Measurements from ENCODE around the gene NKAIN2.
"Not testable (repeated sequence)": the region's sequence is repeated elsewhere in the genome, so short reads cannot be mapped to it uniquely, and the experiment has no call there.

The NKAIN2 gene

DNA sequence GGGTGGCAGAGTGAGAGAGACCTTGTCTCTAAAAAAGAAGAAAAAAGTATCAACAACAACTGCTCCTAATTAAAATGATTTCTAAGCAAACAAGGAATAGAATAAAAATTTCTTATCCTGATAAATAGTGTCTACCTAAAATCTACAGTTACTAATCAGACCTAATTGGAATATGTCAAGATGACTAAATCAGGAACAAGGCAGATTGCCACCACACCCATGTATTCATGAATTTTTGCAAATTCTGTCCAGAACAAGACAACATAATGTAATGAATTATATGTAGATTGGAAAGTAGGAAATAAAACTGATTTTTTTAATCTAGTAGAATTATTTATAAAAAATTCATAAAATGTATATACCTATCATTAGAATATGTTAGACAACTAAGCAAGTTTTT lies 339.8 kb downstream of the NKAIN2 start:
- H3K4me1 Mint-ChIP-seq = no peaks in the 10 kb centered on the region
- no peaks in the 10 kb centered on the region for H3K36me3 Mint-ChIP-seq (ENCODE audit: low read depth)
- no peaks in the 10 kb centered on the region for H3K27me3 Mint-ChIP-seq
- H3K4me3 Mint-ChIP-seq = no peak overlapping the region
- H3K9me3 Mint-ChIP-seq = peaks cover 14% of the 10 kb centered on the region
- DNase-seq = no peak
- ATAC-seq = no peak
- H3K27ac Mint-ChIP-seq = no peak overlapping the region

DNA sequence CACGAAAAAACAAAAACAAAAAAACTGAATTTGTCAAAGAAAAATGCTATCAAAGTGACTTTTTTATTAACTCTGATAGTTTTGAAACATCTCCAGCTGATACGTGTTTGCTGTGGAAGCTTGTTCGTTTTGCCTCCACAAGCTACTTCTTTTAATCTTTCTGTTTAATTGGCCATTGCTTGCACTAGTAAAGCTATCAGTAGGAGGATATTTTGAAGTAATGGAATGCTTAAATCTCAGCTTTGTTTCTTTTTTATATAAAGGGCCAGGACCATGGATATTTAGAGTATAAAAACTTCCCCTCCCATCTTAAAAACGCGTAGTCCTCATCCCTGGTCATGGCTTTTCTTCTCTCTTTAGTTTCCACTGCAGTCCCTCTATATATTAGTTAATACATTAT lies 344.0 kb downstream of the NKAIN2 start:
- no peak overlapping the region for H3K27ac Mint-ChIP-seq
- H3K27me3 Mint-ChIP-seq = no peaks in the 10 kb centered on the region
- no peaks in the 10 kb centered on the region for H3K36me3 Mint-ChIP-seq (ENCODE audit: low read depth)
- DNase-seq = no peak
- no peaks in the 10 kb centered on the region for H3K4me1 Mint-ChIP-seq
- peaks cover 4% of the 10 kb centered on the region for H3K9me3 Mint-ChIP-seq
- H3K4me3 Mint-ChIP-seq = no peak overlapping the region
- ATAC-seq = no peak

DNA sequence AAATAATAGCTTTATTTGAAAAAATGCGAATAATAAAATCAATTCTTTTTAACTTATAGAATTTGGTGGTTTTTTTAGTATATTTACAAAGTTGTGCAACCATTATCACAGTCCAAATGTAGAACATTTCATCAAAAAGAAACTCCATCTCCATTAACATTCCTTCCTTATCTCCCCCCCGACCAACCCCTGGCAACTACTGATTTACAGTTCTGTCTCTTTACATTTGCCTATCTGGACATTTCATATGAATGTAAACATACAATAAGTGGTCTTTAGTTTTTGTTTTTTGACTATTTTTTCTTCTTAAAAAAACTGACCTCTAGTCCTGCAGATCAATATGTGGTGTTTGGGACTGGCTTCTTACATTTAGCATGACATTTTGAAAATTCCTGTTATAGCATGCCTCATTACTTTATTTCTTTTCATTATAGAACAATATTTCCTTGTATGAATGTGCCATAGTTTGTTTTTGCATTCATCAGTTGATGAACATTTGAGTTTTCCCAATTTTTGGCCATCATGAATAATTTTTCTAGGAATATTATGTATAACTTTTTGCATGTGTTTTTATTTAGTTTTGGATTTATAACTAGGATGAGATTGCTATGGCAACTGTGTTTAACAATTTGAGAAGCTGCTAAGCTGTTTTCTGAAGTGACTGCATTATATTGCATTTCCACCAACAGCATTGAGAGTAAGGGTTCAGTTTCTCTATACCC lies 344.7 kb downstream of the NKAIN2 start:
- Mint-ChIP-seq H3K36me3 (ENCODE audit: low read depth) (no peaks in the 10 kb centered on the region), H3K9me3 (peaks cover 4% of the 10 kb centered on the region), H3K4me1 (no peaks in the 10 kb centered on the region), H3K4me3 (no peak overlapping the region), H3K27me3 (no peaks in the 10 kb centered on the region), H3K27ac (no peak overlapping the region)
- DNase-seq (no peak), ATAC-seq (no peak)

DNA sequence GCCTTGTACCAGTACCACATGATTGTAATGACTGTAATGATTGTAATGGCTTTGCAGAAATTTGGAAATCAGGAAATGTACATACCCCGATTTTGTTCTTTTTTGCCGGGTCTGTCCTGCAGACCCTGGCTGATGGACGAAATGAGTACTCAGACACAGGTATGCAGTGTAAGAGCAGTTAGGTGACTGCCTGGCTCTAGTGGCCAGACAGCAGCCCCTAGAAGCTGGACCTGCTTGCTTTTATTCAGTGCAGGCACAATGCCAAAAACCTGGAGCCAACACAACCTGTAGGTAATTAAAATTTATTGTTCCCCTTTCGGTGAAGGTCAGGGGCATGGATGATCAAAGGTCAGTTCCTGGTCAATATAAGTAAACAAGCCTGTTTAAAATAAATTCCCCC lies 346.0 kb downstream of the NKAIN2 start:
- no peaks in the 10 kb centered on the region for H3K4me1 Mint-ChIP-seq
- no peak for ATAC-seq
- H3K9me3 Mint-ChIP-seq = peaks cover 4% of the 10 kb centered on the region

DNA sequence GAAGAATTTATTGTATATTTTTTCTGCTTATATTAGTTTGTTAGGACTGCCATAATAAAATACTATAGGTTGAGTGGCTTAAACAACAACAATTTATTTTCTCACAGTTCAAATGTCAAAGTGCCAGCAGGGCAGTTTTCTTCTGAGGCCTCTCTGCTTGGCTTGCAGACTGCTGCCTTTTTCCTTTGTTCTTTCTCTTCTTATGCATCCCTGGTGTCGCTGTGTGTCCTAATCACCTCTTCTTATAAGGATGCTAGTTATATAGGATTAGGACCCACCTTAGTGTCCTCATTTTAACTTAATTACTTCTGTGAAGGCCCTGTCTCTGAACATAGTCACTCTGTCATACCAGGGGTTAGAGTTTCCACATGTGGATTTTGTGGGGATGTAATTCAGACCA lies 354.4 kb downstream of the NKAIN2 start:
- Mint-ChIP-seq H3K27ac (no peak overlapping the region), H3K36me3 (ENCODE audit: low read depth) (no peaks in the 10 kb centered on the region), H3K27me3 (no peaks in the 10 kb centered on the region), H3K9me3 (no peaks in the 10 kb centered on the region), H3K4me3 (no peak overlapping the region), H3K4me1 (no peaks in the 10 kb centered on the region)
- DNase-seq (no peak), ATAC-seq (no peak)

More for the DNA sequence above, 346.0 kb downstream of the NKAIN2 start:
- Mint-ChIP-seq H3K27me3 (no peaks in the 10 kb centered on the region), H3K27ac (no peak overlapping the region), H3K36me3 (ENCODE audit: low read depth) (no peaks in the 10 kb centered on the region), H3K4me3 (no peak overlapping the region)
- no peak for DNase-seq

DNA sequence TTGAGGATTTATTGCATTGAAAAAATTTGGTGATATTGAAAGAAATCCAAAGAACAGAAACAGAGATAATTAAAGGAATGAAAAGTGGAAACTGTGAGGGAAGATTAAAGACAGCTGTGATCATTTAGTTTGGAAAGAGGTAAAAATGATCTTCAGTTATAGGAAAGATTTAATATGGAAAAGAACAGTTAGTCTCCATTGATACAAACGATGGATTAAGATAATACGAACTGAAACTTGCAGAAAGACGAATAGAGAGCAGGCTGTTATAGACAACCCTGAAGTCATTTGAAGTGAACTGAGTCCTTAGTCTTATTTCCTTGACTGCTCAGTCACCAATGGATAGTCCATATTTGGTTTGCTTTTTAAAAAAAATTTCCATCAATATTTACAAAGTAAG lies 360.0 kb downstream of the NKAIN2 start:
- ATAC-seq = no peak
- no peaks in the 10 kb centered on the region for H3K27me3 Mint-ChIP-seq
- no peaks in the 10 kb centered on the region for H3K36me3 Mint-ChIP-seq (ENCODE audit: low read depth)
- H3K27ac Mint-ChIP-seq = no peak overlapping the region
- H3K4me1 Mint-ChIP-seq = no peaks in the 10 kb centered on the region
- no peak overlapping the region for H3K4me3 Mint-ChIP-seq
- DNase-seq = no peak
- H3K9me3 Mint-ChIP-seq = no peaks in the 10 kb centered on the region

DNA sequence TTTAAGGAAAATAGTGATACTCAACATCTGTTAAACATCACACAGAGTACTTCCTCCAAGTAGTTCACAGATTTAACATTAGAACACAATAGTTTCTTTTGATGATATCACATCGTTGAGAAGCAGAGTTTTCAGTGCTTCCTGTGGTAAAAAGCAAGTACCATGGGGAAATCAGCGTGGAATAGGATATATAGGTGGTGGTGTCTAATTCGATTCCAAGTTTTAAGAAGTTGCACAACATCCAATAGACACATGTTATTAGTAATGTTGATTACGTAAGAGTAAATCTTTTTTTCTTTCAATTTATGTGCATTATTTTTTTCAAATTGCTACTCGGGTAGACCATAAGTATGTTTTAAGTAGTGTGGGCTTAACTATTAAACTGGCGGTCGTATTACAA lies 360.7 kb downstream of the NKAIN2 start:
- Mint-ChIP-seq H3K36me3 (ENCODE audit: low read depth) (no peaks in the 10 kb centered on the region), H3K27ac (no peak overlapping the region), H3K4me3 (no peak overlapping the region), H3K4me1 (no peaks in the 10 kb centered on the region), H3K27me3 (no peaks in the 10 kb centered on the region), H3K9me3 (no peaks in the 10 kb centered on the region)
- ATAC-seq (no peak), DNase-seq (no peak)

DNA sequence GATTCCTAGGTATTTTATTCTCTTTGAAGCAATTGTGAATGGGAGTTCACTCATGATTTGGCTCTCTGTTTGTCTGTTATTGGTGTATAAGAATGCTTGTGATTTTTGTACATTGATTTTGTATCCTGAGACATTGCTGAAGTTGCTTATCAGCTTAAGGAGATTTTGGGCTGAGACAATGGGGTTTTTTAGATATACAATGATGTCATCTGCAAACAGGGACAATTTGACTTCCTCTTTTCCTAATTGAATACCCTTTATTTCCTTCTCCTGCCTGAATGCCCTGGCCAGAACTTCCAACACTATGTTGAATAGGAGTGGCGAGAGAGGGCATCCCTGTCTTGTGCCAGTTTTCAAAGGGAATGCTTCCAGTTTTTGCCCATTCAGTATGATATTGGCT lies 363.6 kb downstream of the NKAIN2 start:
- not testable (repeated sequence) for H3K27ac Mint-ChIP-seq; DNase-seq; H3K9me3 Mint-ChIP-seq; H3K27me3 Mint-ChIP-seq; H3K36me3 Mint-ChIP-seq (ENCODE audit: low read depth); ATAC-seq; H3K4me3 Mint-ChIP-seq; H3K4me1 Mint-ChIP-seq

DNA sequence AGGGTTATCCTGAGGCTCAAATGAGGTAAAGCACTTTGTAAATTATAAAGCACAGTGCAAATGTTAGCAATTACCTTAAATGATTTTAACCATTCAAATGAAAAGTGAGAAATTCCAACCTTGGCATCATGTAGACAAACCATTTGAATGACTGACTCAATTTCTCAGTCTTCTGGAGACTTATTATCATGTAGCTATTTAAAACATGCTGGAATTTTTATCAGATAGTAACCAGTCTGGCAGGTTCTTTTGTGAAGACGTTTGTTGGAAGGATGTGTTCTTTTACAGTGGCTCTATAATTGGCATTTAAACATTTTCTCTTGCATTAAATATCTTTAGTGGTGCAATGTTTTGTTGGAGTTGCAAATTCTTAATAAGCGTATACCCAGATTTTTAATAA lies 386.6 kb downstream of the NKAIN2 start:
- no peaks in the 10 kb centered on the region for H3K36me3 Mint-ChIP-seq (ENCODE audit: low read depth)
- peaks cover 11% of the 10 kb centered on the region for H3K9me3 Mint-ChIP-seq
- no peaks in the 10 kb centered on the region for H3K4me1 Mint-ChIP-seq
- ATAC-seq = no peak
- DNase-seq = no peak
- H3K27me3 Mint-ChIP-seq = no peaks in the 10 kb centered on the region
- no peak overlapping the region for H3K4me3 Mint-ChIP-seq
- H3K27ac Mint-ChIP-seq = no peak overlapping the region

DNA sequence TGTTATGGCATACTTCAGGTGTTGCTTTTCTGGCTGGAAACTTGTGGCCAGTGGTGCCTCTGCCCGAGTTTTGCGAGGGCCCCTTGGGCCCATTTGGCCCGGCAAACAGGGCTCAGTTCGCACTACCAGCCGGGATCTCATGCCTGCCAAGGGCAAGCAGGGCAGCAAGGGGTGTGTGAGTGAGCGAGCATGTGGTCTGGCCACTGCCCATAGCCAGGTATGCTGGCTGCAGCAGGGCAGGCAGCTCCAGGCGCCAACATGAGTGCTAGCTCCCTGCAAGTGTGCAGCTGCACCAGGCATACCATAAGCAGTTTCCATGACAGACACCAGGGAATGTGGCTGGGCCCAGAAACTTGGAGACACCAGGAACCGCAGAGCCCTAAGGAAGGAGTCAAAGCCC lies 389.5 kb downstream of the NKAIN2 start:
- H3K9me3 Mint-ChIP-seq = peaks cover 7% of the 10 kb centered on the region
- no peak overlapping the region for H3K4me3 Mint-ChIP-seq
- no peaks in the 10 kb centered on the region for H3K4me1 Mint-ChIP-seq
- no peak for ATAC-seq
- H3K27ac Mint-ChIP-seq = no peak overlapping the region
- no peak for DNase-seq
- H3K27me3 Mint-ChIP-seq = no peaks in the 10 kb centered on the region
- no peaks in the 10 kb centered on the region for H3K36me3 Mint-ChIP-seq (ENCODE audit: low read depth)

DNA sequence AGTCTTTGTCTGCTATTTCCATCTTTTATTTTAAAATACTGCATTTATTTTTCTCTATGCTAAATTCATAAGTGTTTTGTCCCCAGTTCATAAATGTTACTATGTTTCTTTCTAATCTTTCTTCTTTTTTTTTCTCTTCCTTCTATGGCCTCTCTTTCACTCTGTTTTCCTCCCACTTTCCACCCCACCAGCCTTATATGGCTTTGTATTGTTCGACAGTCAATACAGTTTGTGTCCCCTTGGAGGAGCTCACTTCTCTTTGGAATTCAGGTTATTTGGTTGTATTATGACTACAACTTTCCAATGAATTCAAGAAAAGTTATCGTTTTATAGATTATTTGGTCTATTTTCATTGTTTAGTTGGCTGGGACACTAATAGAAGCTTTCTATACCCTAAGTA lies 393.5 kb downstream of the NKAIN2 start:
- Mint-ChIP-seq H3K4me3 (no peak overlapping the region), H3K27ac (no peak overlapping the region), H3K9me3 (peaks cover 7% of the 10 kb centered on the region), H3K27me3 (no peaks in the 10 kb centered on the region), H3K36me3 (ENCODE audit: low read depth) (no peaks in the 10 kb centered on the region), H3K4me1 (no peaks in the 10 kb centered on the region)
- DNase-seq (no peak), ATAC-seq (no peak)

DNA sequence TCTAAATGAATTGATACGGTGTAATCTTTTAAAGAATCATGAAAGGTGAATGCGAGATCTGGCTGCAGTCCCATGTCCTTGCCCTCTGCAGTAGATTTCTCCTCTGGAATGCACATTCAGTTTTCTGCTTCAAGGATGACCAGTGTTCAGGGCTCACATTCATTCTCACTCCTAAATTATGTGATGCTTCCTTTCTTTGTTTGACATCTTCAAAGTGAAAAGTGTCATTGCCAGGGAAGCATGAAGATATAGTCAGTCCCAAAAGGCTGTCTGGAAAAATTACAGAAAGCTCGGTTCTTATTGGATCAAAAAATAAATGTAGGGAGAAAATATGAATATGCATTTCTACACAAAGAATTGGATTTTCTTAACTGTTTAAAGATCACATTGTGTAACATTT lies 395.6 kb downstream of the NKAIN2 start:
- DNase-seq = no peak
- no peaks in the 10 kb centered on the region for H3K27me3 Mint-ChIP-seq
- peaks cover 4% of the 10 kb centered on the region for H3K9me3 Mint-ChIP-seq
- H3K27ac Mint-ChIP-seq = no peak overlapping the region
- no peak for ATAC-seq
- H3K4me1 Mint-ChIP-seq = no peaks in the 10 kb centered on the region
- H3K36me3 Mint-ChIP-seq (ENCODE audit: low read depth) = no peaks in the 10 kb centered on the region
- H3K4me3 Mint-ChIP-seq = no peak overlapping the region

DNA sequence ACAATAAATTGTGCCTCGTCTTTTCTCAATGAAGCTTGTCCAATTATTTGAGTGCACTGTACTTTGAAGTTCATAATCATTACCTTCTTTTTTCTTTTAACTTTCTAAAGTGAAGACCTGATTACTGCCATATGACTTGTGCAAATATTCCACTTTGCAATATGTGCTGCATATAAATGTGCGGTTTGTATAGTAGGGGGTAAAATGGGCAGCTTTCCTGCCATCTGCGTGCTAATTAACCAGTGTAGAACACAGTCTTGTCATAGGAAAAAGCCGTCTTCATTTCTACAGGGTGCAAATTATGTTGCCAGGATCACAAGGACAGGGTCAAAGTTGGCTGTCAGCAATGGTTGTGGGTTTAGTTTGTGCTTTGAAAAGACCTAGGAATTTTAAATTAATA lies 397.0 kb downstream of the NKAIN2 start:
- H3K9me3 Mint-ChIP-seq = no peaks in the 10 kb centered on the region
- H3K4me1 Mint-ChIP-seq = no peaks in the 10 kb centered on the region
- no peak overlapping the region for H3K27ac Mint-ChIP-seq
- H3K27me3 Mint-ChIP-seq = no peaks in the 10 kb centered on the region
- no peaks in the 10 kb centered on the region for H3K36me3 Mint-ChIP-seq (ENCODE audit: low read depth)
- no peak overlapping the region for H3K4me3 Mint-ChIP-seq
- ATAC-seq (no peak), DNase-seq (no peak)

DNA sequence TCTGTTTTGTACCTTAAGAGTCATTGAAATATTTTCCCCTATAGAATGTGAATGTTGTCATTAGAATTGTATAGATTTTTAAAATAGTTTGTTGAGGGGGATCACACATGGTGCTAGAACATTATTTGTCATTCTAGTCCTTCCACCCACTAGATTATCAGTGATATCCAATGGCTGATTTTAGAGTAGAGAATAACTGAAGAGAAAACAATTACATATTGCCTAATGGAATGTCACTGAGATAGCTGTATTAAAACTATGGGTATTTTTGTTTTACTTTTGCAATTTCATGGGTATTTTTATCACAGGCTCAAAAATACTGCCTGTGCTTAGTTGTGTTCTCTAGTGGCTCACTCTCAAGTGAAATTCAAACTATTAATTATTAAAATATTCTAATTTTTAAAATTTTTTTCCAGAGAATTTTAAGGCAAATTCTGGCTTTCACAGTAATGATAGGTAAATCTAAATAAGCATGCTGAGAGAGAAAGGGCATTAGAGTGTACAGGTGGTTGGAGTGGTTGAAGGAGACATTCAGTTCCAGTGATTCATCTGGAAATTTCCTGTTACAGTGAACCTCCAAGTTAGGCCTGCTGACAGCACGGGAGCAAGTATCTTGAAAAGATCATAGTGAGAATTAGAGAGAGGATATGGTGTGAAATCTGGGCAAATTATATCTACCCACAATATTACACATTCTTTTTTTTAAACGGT lies 399.6 kb downstream of the NKAIN2 start:
- DNase-seq = no peak
- no peaks in the 10 kb centered on the region for H3K36me3 Mint-ChIP-seq (ENCODE audit: low read depth)
- H3K4me3 Mint-ChIP-seq = no peak overlapping the region
- no peaks in the 10 kb centered on the region for H3K4me1 Mint-ChIP-seq
- no peaks in the 10 kb centered on the region for H3K9me3 Mint-ChIP-seq
- ATAC-seq = no peak
- no peaks in the 10 kb centered on the region for H3K27me3 Mint-ChIP-seq
- H3K27ac Mint-ChIP-seq = no peak overlapping the region

DNA sequence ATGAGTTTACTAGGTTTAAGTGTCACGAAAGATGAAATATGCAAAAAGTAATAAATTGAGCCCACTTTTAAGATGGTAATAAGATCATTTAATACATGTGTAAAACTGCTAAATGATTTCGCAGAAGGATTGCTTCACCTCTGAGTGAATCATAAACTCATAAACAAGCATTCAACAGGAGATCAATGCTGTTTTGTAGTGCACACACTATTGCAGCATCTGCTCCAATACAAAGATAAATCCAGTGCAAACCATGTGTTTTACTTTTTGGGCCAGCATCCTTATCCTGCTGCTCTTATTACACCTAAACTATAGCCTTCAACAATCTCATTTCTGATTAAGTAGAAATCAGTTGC lies 400.1 kb downstream of the NKAIN2 start:
- Mint-ChIP-seq H3K9me3 (no peaks in the 10 kb centered on the region), H3K27me3 (no peaks in the 10 kb centered on the region), H3K27ac (no peak overlapping the region), H3K36me3 (ENCODE audit: low read depth) (no peaks in the 10 kb centered on the region), H3K4me3 (no peak overlapping the region), H3K4me1 (no peaks in the 10 kb centered on the region)
- DNase-seq = no peak
- no peak for ATAC-seq

DNA sequence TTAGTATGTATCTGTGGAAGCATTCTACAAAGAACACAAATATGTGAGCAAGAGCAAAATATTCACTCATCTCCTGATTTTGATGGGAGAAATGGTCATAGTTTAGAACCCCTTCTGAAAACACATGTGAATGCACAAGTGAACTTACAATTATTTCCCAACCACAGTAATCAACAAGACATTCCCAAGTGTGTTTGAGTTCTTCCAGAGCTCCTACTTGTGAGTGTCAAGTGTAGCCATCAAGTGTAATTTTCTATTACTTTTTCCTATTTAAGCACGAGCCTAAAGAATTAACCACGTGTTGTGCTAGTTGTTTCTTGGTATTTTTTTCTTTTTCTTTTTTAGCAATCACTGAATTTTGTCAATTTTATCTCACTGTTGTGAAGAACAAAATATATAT lies 402.3 kb downstream of the NKAIN2 start:
- Mint-ChIP-seq H3K27ac (no peak overlapping the region), H3K9me3 (peaks cover 5% of the 10 kb centered on the region), H3K27me3 (no peaks in the 10 kb centered on the region), H3K4me1 (no peaks in the 10 kb centered on the region), H3K4me3 (no peak overlapping the region), H3K36me3 (ENCODE audit: low read depth) (no peaks in the 10 kb centered on the region)
- ATAC-seq = no peak
- DNase-seq = no peak
